ENCODE data around the gene SPATA24. TPM values are rescaled to one million over a fixed set of nuclear protein-coding genes. Genes with fewer than 3 reads are reported as not detected.

SPATA24 gene
- total RNA-seq, 1 experiment from 2014 or later = 13.0 TPM

DNA sequence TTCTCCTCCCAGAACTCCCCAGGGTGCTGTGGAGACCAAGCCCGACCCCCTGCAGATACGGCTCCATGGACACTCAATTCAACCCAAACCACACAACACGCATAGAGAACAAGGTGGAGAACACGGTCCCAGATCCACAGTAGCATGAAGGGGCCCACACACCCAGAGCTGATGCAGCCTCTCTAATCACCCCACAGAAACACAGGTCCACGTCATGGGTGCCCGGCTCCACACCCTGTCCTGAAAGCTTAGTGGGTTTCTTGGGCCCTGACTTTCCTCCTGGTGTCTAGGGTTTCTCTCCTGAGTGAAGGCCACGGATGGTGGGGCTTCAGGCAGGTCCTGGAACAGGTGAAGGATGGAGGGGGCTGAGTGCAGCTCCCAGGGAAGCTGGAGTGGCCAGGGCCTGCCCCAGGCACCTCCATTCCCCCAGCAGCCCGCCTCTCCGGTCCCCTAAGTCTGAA lies 19.3 kb downstream of the SPATA24 start:
- no peaks in the 10 kb centered on the region for H3K79me2 ChIP-seq (ENCODE audit: insufficient read depth, low read length)
- no peak overlapping the region for H3K9ac ChIP-seq (ENCODE audit: extremely low read depth, insufficient read length, low read length)
- peaks cover 21 to 43% of the 10 kb centered on the region in 2 experiments for H3K4me1 Mint-ChIP-seq

More for the DNA sequence above, 19.3 kb downstream of the SPATA24 start:
- WGBS (ENCODE audit: extremely low coverage, insufficient read length, low lambda C conversion rate) = no CpG with 5 or more reads among the region's 9 CpGs
- Histone ChIP-seq H3K27me3 (ENCODE audit: insufficient read depth, low read length) (no peaks in the 10 kb centered on the region), H3K56ac (ENCODE audit: insufficient read length, low read depth, low read length) (no peak overlapping the region), H3K4me1 (ENCODE audit: insufficient read depth, low read length) (peaks cover 3% of the 10 kb centered on the region; the same call in 1 of the 2 replicates), H2BK5ac (ENCODE audit: insufficient read length, low read length) (no peak overlapping the region), H4K91ac (ENCODE audit: insufficient read length, low read depth, low read length) (no peak overlapping the region), H2AFZ (ENCODE audit: low read length) (no peak overlapping the region), H2BK12ac (ENCODE audit: insufficient read length, low read depth, low read length) (no peak overlapping the region), H4K5ac (ENCODE audit: insufficient read length, low read depth, low read length) (no peak overlapping the region), H2BK15ac (ENCODE audit: low read depth, low read length) (no peak overlapping the region), H3T11ph (ENCODE audit: low read length) (no peak overlapping the region), H3K23ac (ENCODE audit: insufficient read length, low read depth, low read length) (no peak overlapping the region), H2AK5ac (ENCODE audit: insufficient read length, low read length) (no peak overlapping the region), H3K14ac (ENCODE audit: insufficient read depth, low read length) (no peak overlapping the region), H4K20me1 (ENCODE audit: control insufficient read depth, insufficient read depth, insufficient read length) (no peaks in the 10 kb centered on the region), H3K4me2 (ENCODE audit: insufficient read depth, insufficient read length, low read length) (no peak overlapping the region), H3K23me2 (ENCODE audit: insufficient read length, low read depth, low read length, poor library complexity, severe bottlenecking) (no peaks in the 10 kb centered on the region), H3K9me3 (ENCODE audit: control insufficient read depth, low read depth, low read length) (no peaks in the 10 kb centered on the region), H2BK20ac (ENCODE audit: low read depth, low read length, poor library complexity, severe bottlenecking) (no peak overlapping the region), H4K8ac (replicated peaks; ENCODE audit: insufficient read length, low read depth, low read length) (no peak overlapping the region), H3K18ac (ENCODE audit: insufficient read length, low read depth, low read length) (no peak overlapping the region), H2BK120ac (ENCODE audit: low read depth, low read length, poor library complexity, severe bottlenecking) (no peak overlapping the region), H3K79me1 (ENCODE audit: insufficient read depth, low read depth, low read length, poor library complexity, severe bottlenecking) (no peaks in the 10 kb centered on the region), H3K27ac (ENCODE audit: insufficient read length, low read depth, low read length) (no peak overlapping the region), H3K4ac (ENCODE audit: low read depth, low read length) (no peak overlapping the region)
- Mint-ChIP-seq H3K27ac (peak overlapping the region in 1 of 3 experiments; percentile 7; a peak in 1 of 7 replicates), H3K4me3 (no peak overlapping the region), H3K36me3 (ENCODE audit: insufficient read depth in 1 of 3, low read depth in 3 of 3) (no peaks in the 10 kb centered on the region), H3K27me3 (ENCODE audit: low read depth) (no peaks in the 10 kb centered on the region; the same call in 1 of the 2 replicates), H3K9me3 (no peaks in the 10 kb centered on the region)
- no peak for TF ChIP-seq CTCF (conservative IDR thresholded peaks at IDR 0.05)
- no peak for DNase-seq
